HepG2 (cell line): ENCODE results near the gene PHF21B. TPM values are rescaled to one million over a fixed set of nuclear protein-coding genes. Genes with fewer than 3 reads are reported as not detected.

Source experiments
- ATAC-seq: fragments of 200-7000 bp; cut with Tn5 transposase; 3 replicates; pipeline ENCODE4 v1.9.1; 2020; ENCODE audit warnings: mild to moderate bottlenecking, moderate library complexity
- BruUV-seq: library from RNA; stranded (reverse); fragments of 400-500 nt; replicated peaks from 2 replicates; lab custom pipeline; 2021; lab: Mats Ljungman, UMichigan
- CTCF ChIA-PET: fragments of 300-600 bp; formaldehyde crosslinking; extraction: SDS; loops from one replicate; lab custom pipeline; 2021; ENCODE audit warnings: low total read pairs, inconsistent platforms, low intra/inter-chr PET ratio; lab: Yijun Ruan, JAX
- POLR2A ChIA-PET: fragments of 350-600 bp; sonication (Branson Sonifier 250); formaldehyde crosslinking; loops from one replicate; lab custom pipeline; 2020; ENCODE audit warnings: antibody characterized with exemption, inconsistent platforms; lab: Yijun Ruan, JAX
- DNase-seq: peaks from one replicate; pipeline ENCODE4 v3.0.0-alpha.2; 2015; ENCODE audit warnings: low spot score
- FAIRE-seq: peaks from 3 replicates; lab custom pipeline; 2011; peaks lifted over from hg19 to GRCh38; lab: Jason Lieb, UNC
- H2AFZ ChIP-seq: one replicate; pipeline ENCODE4 v1.6.1; 2011; ENCODE audit warnings: low read length, inconsistent platforms
- H3K27ac ChIP-seq: fragments of 300-600 bp; 3 replicates; pipeline ENCODE4 v1.8.0; 2011; ENCODE audit warnings: mixed run types, mild to moderate bottlenecking, mixed read lengths, low read length, inconsistent platforms; ENCODE audit not compliant: insufficient read depth; ENCODE audit errors: extremely low read length
- H3K27me3 ChIP-seq, 2 experiments: fragments of 200-600 bp in 1 of 2; 2 replicates in 1 of 2; 3 replicates in 1 of 2; pipeline versions ENCODE4 v1.6.0 to v1.8.0; 2011; ENCODE audit warnings: low read length in 2 of 2, mild to moderate bottlenecking in 2 of 2, moderate library complexity in 2 of 2, inconsistent platforms in 1 of 2; ENCODE audit not compliant: insufficient read depth in 2 of 2, control insufficient read depth in 1 of 2
- H3K36me3 ChIP-seq, 2 experiments: fragments of 200-600 bp in 1 of 2; replicated peaks in 1 of 2; 2 replicates in 1 of 2; 3 replicates in 1 of 2; pipeline versions ENCODE4 v1.5.1 to v1.8.0; 2011; ENCODE audit warnings: low read length in 2 of 2, inconsistent platforms in 1 of 2; ENCODE audit not compliant: insufficient read depth in 2 of 2, control insufficient read depth in 1 of 2
- H3K4me1 ChIP-seq: 2 replicates; pipeline ENCODE4 v1.5.1; 2012; ENCODE audit warnings: low read length, inconsistent platforms; ENCODE audit not compliant: insufficient read depth
- H3K4me2 ChIP-seq: 2 replicates; pipeline ENCODE4 v1.6.0; 2011; ENCODE audit warnings: low read depth, low read length, inconsistent platforms
- H3K4me3 ChIP-seq, 3 experiments: fragments of 200-600 bp in 1 of 3; sonication (generic), shearing (Covaris generic) in 1 of 3; replicated peaks in 1 of 3; 2 replicates each; pipeline ENCODE4 v1.5.1; 2011 to 2016; ENCODE audit warnings: low read length in 3 of 3, inconsistent platforms in 2 of 3, low read depth in 2 of 3, mild to moderate bottlenecking in 2 of 3, control low read depth in 1 of 3, mixed read lengths in 1 of 3; ENCODE audit not compliant: insufficient read depth in 1 of 3
- H3K79me2 ChIP-seq: one replicate; pipeline ENCODE4 v1.6.1; 2011; ENCODE audit warnings: low read length, inconsistent platforms; ENCODE audit not compliant: insufficient read depth
- H3K9ac ChIP-seq: 2 replicates; pipeline ENCODE4 v1.6.0; 2011; ENCODE audit warnings: mild to moderate bottlenecking, low read depth, low read length, inconsistent platforms; ENCODE audit not compliant: insufficient read depth
- H3K9me3 ChIP-seq: 2 replicates; pipeline ENCODE4 v1.5.1; 2012; ENCODE audit warnings: mild to moderate bottlenecking, low read length
- H4K20me1 ChIP-seq: 2 replicates; pipeline ENCODE4 v1.6.0; 2011; ENCODE audit warnings: inconsistent platforms, mild to moderate bottlenecking, low read length, moderate library complexity; ENCODE audit not compliant: insufficient read depth
- CSRNP2 ChIP-seq: sonication (generic); formaldehyde crosslinking; conservative IDR thresholded peaks from 2 replicates; pipeline ENCODE4 v1.8.0; 2022; ENCODE audit warnings: low read depth, missing genetic modification reagents
- GLMP ChIP-seq: sonication (generic); formaldehyde crosslinking; IDR thresholded peaks from 2 replicates; pipeline ENCODE4 v1.9.0; 2021; ENCODE audit warnings: missing genetic modification reagents, mild to moderate bottlenecking, borderline replicate concordance
- HCFC1 ChIP-seq: fragments of 150-350 bp; IDR thresholded peaks from 2 replicates; pipeline ENCODE4 v1.6.1; 2014; ENCODE audit warnings: low read depth, low read length
- HNRNPLL ChIP-seq: fragments of 200-400 bp; formaldehyde crosslinking; IDR thresholded peaks from 2 replicates; pipeline ENCODE4 v1.6.1; 2017; ENCODE audit warnings: mild to moderate bottlenecking, low read depth, low read length; ENCODE audit not compliant: poor library complexity, severe bottlenecking
- KLF15 ChIP-seq: sonication (generic); formaldehyde crosslinking; IDR thresholded peaks from 2 replicates; pipeline ENCODE4 v1.8.1; 2023; ENCODE audit warnings: borderline replicate concordance, mild to moderate bottlenecking, inconsistent platforms, missing genetic modification reagents, mixed read lengths
- KMT2A ChIP-seq: sonication (generic); formaldehyde crosslinking; IDR thresholded peaks from 2 replicates; pipeline ENCODE4 v1.4.0; 2020; ENCODE audit warnings: missing genetic modification reagents
- PITX1 ChIP-seq: sonication (generic); formaldehyde crosslinking; IDR thresholded peaks from 2 replicates; pipeline ENCODE4 v1.5.1; 2020; ENCODE audit warnings: mild to moderate bottlenecking, missing genetic modification reagents
- RFXAP ChIP-seq: sonication (generic); formaldehyde crosslinking; IDR thresholded peaks from 2 replicates; pipeline ENCODE4 v1.4.0; 2020; ENCODE audit warnings: missing genetic modification reagents, borderline replicate concordance
- SALL1 ChIP-seq: sonication (generic); formaldehyde crosslinking; IDR thresholded peaks from 2 replicates; pipeline ENCODE4 v1.8.0; 2022; ENCODE audit warnings: mild to moderate bottlenecking, missing genetic modification reagents
- TAF1 ChIP-seq: sonication (generic); formaldehyde crosslinking; IDR thresholded peaks from 2 replicates; pipeline ENCODE4 v1.4.0; 2020; ENCODE audit warnings: missing genetic modification reagents
- ZBED4 ChIP-seq: sonication (generic); formaldehyde crosslinking; IDR thresholded peaks from 2 replicates; pipeline ENCODE4 v1.4.0; 2020; ENCODE audit warnings: missing genetic modification reagents, borderline replicate concordance
- ZNF180 ChIP-seq: sonication (generic); formaldehyde crosslinking; IDR thresholded peaks from 2 replicates; pipeline ENCODE4 v1.4.0; 2020; ENCODE audit warnings: low read depth, missing genetic modification reagents, borderline replicate concordance
- ZNF33B ChIP-seq: sonication (generic); formaldehyde crosslinking; IDR thresholded peaks from 2 replicates; pipeline ENCODE4 v1.5.1; 2020; ENCODE audit warnings: mild to moderate bottlenecking, missing genetic modification reagents
- ZNF501 ChIP-seq: sonication (generic); formaldehyde crosslinking; IDR thresholded peaks from 2 replicates; pipeline ENCODE4 v1.5.1; 2020; ENCODE audit warnings: mild to moderate bottlenecking, moderate library complexity, missing genetic modification reagents
- ZSCAN21 ChIP-seq: sonication (generic); formaldehyde crosslinking; IDR thresholded peaks from 2 replicates; pipeline ENCODE4 v1.8.0; 2022; ENCODE audit warnings: mild to moderate bottlenecking, missing genetic modification reagents, moderate library complexity, borderline replicate concordance
- WGBS: methylation state at CpG from one replicate; pipeline ENCODE4 v1.1.6; 2017; ENCODE audit warnings: low lambda C conversion rate; 5-methylcytosine and 5-hydroxymethylcytosine counted together
- in situ Hi-C: cut with HindIII; loops from 2 replicates; pipeline ENCODE4 v1.10.0; 2017; ENCODE audit warnings: low pct_unique_long_range_greater_than_20kb; ENCODE audit not compliant: extremely low pct_ligation_motif_present
- intact Hi-C: fragments of 100-400 bp; cut with micrococcal nuclease; formaldehyde crosslinking; loops from one replicate; pipeline ENCODE4 v1.10.0; 2022; ENCODE audit not compliant: unreplicated experiment
- polyA plus RNA-seq, 8 experiments: library from polyadenylated mRNA; depleted of rRNA in 3 of 8; stranded (reverse) in 7 of 8; unstranded in 1 of 8; fragments of >200 nt; fragmentation: Illumina TruSeq in 4 of 8; extraction: Trizol in 4 of 8; gene quantifications; 2 replicates each; pipeline versions ENCODE4 v1.2.1 to v1.2.3, GENCODE V29; 2011 to 2016; ENCODE audit warnings: low read depth in 4 of 8, missing spikeins in 1 of 8, mixed read lengths in 1 of 8; ENCODE audit not compliant: insufficient read depth in 1 of 8
- total RNA-seq, 5 experiments: library from RNA; depleted of rRNA; stranded (reverse); fragments of >200 nt; fragmentation: Illumina TruSeq; extraction: Trizol; gene quantifications; 2 replicates each; pipeline ENCODE4 v1.2.3, GENCODE V29; 2016; ENCODE audit warnings: low read depth in 1 of 5

Gene PHF21B
- total and polyA plus RNA-seq, 2 of the 13 experiments (the other 11 are each of a cell fraction or from before 2014, with no cell fraction given) = not detected

- TF ChIP-seq CSRNP2 (CRISPR knock-in tag) (no peak), HCFC1 (no peak), KMT2A (CRISPR knock-in tag) (no peak), PITX1 (no peak), SALL1 (CRISPR knock-in tag) (no peak), TAF1 (CRISPR knock-in tag) (no peak), ZNF33B (no peak), GLMP (CRISPR knock-in tag) (no peak), HNRNPLL (no peak), ZNF501 (CRISPR knock-in tag) (no peak)
Measured at GRCh38 chr22:44881624-44882023, 128.2 kb downstream of the PHF21B start (continued).

GRCh38 chr22:44880610-44881290 is 129.1 kb downstream of the PHF21B start:
- Histone ChIP-seq H4K20me1 (no peaks in the 10 kb centered on the region), H3K79me2 (no peaks in the 10 kb centered on the region), H3K27me3 (peaks cover 5 to 34% of the 10 kb centered on the region in 2 experiments; a peak in 3 of 5 replicates), H3K36me3 (no peaks in the 10 kb centered on the region), H3K4me3 (no peak overlapping the region), H3K4me1 (no peaks in the 10 kb centered on the region), H3K9me3 (0 out of 2 replicates have a peak, but pooled peaks cover 6% of the 10 kb centered on the region), H3K9ac (no peak overlapping the region), H3K27ac (no peak overlapping the region), H3K4me2 (no peak overlapping the region), H2AFZ (no peak overlapping the region)
- intact Hi-C loops = no loop called here
- BruUV-seq = no TSS peak
- FAIRE-seq (no peak), DNase-seq (no peak), ATAC-seq (no peak)
- in situ Hi-C loops = no loop called here
- ChIA-PET CTCF (no interaction called here), POLR2A (no interaction called here)
- 52% methylated on average over 8 of the region's 19 CpGs for WGBS
- no peak for TF ChIP-seq ZBED4 (CRISPR knock-in tag)
- no peak for TF ChIP-seq ZSCAN21 (CRISPR knock-in tag)
- TF ChIP-seq ZNF180 (CRISPR knock-in tag) = no peak
- no peak for TF ChIP-seq RFXAP
- TF ChIP-seq KLF15 (CRISPR knock-in tag) = no peak
